ENCODE measurements around the gene FAM222B.
"Not testable (repeated sequence)": the region's sequence is repeated elsewhere in the genome, so short reads cannot be mapped to it uniquely, and the experiment has no call there.

FAM222B gene

GRCh38 chr17:28839221-28839620, 3.4 kb downstream of the FAM222B start:
- DNase-seq = no peak

- DNase-seq = not testable (repeated sequence)
Measured at GRCh38 chr17:28836541-28836940, 6.0 kb downstream of the FAM222B start.

GRCh38 chr17:28834420-28834819, 8.2 kb downstream of the FAM222B start:
- DNase-seq = no peak

- no peak for DNase-seq
Measured at GRCh38 chr17:28828294-28829040, 14.1 kb downstream of the FAM222B start.

- DNase-seq = no peak
Measured at GRCh38 chr17:28827672-28828071, 14.9 kb downstream of the FAM222B start.

- DNase-seq = no peak
Measured at GRCh38 chr17:28819582-28819981, 23.0 kb downstream of the FAM222B start.

- DNase-seq = no peak
Measured at GRCh38 chr17:28818819-28819221, 23.8 kb downstream of the FAM222B start.

- no peak for DNase-seq
Measured at GRCh38 chr17:28816540-28816939, 26.1 kb downstream of the FAM222B start.

GRCh38 chr17:28812748-28813377, 29.7 kb downstream of the FAM222B start:
- DNase-seq = no peak

- DNase-seq = peak; percentile 95
Measured at GRCh38 chr17:28812091-28812747, 30.4 kb downstream of the FAM222B start.

GRCh38 chr17:28811651-28812090, 30.9 kb downstream of the FAM222B start:
- peak; percentile 11 for DNase-seq

- no peak for DNase-seq
Measured at GRCh38 chr17:28810437-28810836, 32.2 kb downstream of the FAM222B start.

- DNase-seq = no peak
Measured at GRCh38 chr17:28807925-28808634, 34.5 kb downstream of the FAM222B start.

- DNase-seq = peak; percentile 77
Measured at GRCh38 chr17:28796062-28796461, 46.5 kb downstream of the FAM222B start.

GRCh38 chr17:28794846-28795441, 47.6 kb downstream of the FAM222B start:
- not testable (repeated sequence) for DNase-seq

GRCh38 chr17:28792877-28793661, 49.5 kb downstream of the FAM222B start:
- no peak for DNase-seq

GRCh38 chr17:28788100-28788499, 54.5 kb downstream of the FAM222B start:
- no peak for DNase-seq

- no peak for DNase-seq
Measured at GRCh38 chr17:28783161-28783560, 59.4 kb downstream of the FAM222B start.

GRCh38 chr17:28779601-28780000, 63.0 kb downstream of the FAM222B start:
- DNase-seq = not testable (repeated sequence)

GRCh38 chr17:28777178-28777577, 65.4 kb downstream of the FAM222B start:
- DNase-seq = no peak

GRCh38 chr17:28774206-28774605, 68.4 kb downstream of the FAM222B start:
- DNase-seq = no peak

GRCh38 chr17:28773736-28774135, 68.9 kb downstream of the FAM222B start:
- no peak for DNase-seq

Measured in NCI-H1105 (cell line).